HUES64 (cell line): ENCODE measurements around the gene NXN.
"Not testable (repeated sequence)": the region's sequence is repeated elsewhere in the genome, so short reads cannot be mapped to it uniquely, and the experiment has no call there.

ENCODE experiments used
- H3K27ac ChIP-seq: 2 replicates; pipeline ENCODE4 v1.7.0; 2013; ENCODE audit warnings: low read depth, low read length, inconsistent platforms
- H3K27me3 ChIP-seq: 2 replicates; pipeline ENCODE4 v1.6.1; 2013; ENCODE audit warnings: mild to moderate bottlenecking, low read length; ENCODE audit not compliant: insufficient read depth
- H3K36me3 ChIP-seq: 2 replicates; pipeline ENCODE4 v1.6.1; 2013; ENCODE audit warnings: mild to moderate bottlenecking, low read length; ENCODE audit not compliant: insufficient read depth
- H3K4me1 ChIP-seq: 2 replicates; pipeline ENCODE4 v1.6.1; 2013; ENCODE audit warnings: mild to moderate bottlenecking, low read length, moderate library complexity; ENCODE audit not compliant: insufficient read depth
- H3K4me3 ChIP-seq: 2 replicates; pipeline ENCODE4 v1.5.1; 2013; ENCODE audit warnings: mild to moderate bottlenecking, low read length, moderate library complexity
- H3K9ac ChIP-seq: 2 replicates; pipeline ENCODE4 v1.6.1; 2013; ENCODE audit warnings: mild to moderate bottlenecking, low read depth, low read length
- H3K9me3 ChIP-seq: 2 replicates; pipeline ENCODE4 v1.6.1; 2013; ENCODE audit warnings: low read depth, low read length; ENCODE audit not compliant: insufficient read depth
- WGBS: fragments of 150-250, 120-280 bp; methylation state at CpG from one replicate; pipeline ENCODE4 v1.1.7; 2013; ENCODE audit warnings: missing lambda C conversion rate; 5-methylcytosine and 5-hydroxymethylcytosine counted together

NXN gene

DNA sequence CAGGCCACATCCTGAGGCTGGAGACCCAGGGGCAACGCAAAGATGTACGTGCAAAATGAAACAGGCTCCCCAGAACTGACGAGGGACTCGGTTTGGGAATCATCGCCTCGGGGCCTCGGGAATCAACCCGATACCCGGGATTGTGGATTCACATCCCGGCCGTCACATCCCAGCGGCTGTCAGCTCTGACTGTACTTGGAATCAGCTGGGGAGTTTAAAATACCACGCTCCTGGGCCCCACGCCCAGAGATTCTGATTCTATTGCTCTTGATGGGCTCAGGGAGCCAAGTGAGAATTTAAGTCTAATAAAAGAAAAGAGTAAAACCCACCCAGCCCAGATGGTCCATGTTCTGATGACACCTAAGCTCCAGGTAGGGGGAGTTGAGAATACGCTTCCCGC lies 155.2 kb downstream of the NXN start:
- no peak overlapping the region for H3K4me3 ChIP-seq
- H3K4me1 ChIP-seq = no peaks in the 10 kb centered on the region
- no peak overlapping the region for H3K9ac ChIP-seq
- H3K9me3 ChIP-seq = no peaks in the 10 kb centered on the region
- H3K36me3 ChIP-seq = peaks cover 47% of the 10 kb centered on the region
- 95% methylated on average over 16 of the region's 16 CpGs for WGBS
- no peak overlapping the region for H3K27ac ChIP-seq
- no peaks in the 10 kb centered on the region for H3K27me3 ChIP-seq

DNA sequence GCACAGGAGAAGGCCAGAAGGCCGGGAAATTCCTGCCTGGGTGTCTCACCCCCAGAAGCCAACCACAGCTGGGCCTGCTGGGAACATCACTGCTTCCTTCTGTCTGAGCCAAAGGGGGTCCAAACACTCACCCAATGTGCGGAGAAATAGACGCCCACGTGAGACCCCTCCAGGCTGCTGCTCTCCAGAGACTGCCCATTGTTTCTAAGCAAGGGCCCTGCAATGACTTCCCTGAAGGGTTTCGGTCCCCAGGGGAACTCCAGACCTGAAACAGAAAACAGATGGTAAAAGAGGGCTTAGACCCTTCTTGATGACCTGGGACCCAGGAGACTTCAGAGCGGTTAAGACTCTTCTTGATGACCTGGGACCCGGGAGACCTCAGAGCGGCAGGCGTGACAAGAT lies 156.1 kb downstream of the NXN start:
- Histone ChIP-seq H3K9me3 (no peaks in the 10 kb centered on the region), H3K27ac (no peak overlapping the region), H3K27me3 (no peaks in the 10 kb centered on the region), H3K36me3 (peaks cover 51% of the 10 kb centered on the region), H3K9ac (no peak overlapping the region), H3K4me1 (no peaks in the 10 kb centered on the region), H3K4me3 (no peak overlapping the region)
- 89% methylated on average over 9 of the region's 9 CpGs for WGBS

- Histone ChIP-seq H3K9ac (no peak overlapping the region), H3K27ac (no peak overlapping the region), H3K27me3 (no peaks in the 10 kb centered on the region), H3K36me3 (peaks cover 69% of the 10 kb centered on the region), H3K4me1 (no peaks in the 10 kb centered on the region), H3K9me3 (no peaks in the 10 kb centered on the region), H3K4me3 (no peak overlapping the region)
- WGBS = 97% methylated on average over 19 of the region's 19 CpGs
Observed at GRCh38 chr17:819251-819650, 160.3 kb downstream of the NXN start.

- H3K36me3 ChIP-seq = peaks cover 65% of the 10 kb centered on the region
- 97% methylated on average over 20 of the region's 20 CpGs for WGBS
Observed at GRCh38 chr17:814371-814770, 165.2 kb downstream of the NXN start.

GRCh38 chr17:812638-813204 lies 166.9 kb downstream of the NXN start:
- Histone ChIP-seq H3K27me3 (no peaks in the 10 kb centered on the region), H3K27ac (no peak overlapping the region), H3K36me3 (peaks cover 56% of the 10 kb centered on the region), H3K4me3 (no peak overlapping the region), H3K9me3 (no peaks in the 10 kb centered on the region), H3K4me1 (no peaks in the 10 kb centered on the region), H3K9ac (no peak overlapping the region)
- 91% methylated on average over 14 of the region's 14 CpGs for WGBS

More at GRCh38 chr17:814371-814770, 165.2 kb downstream of the NXN start:
- no peaks in the 10 kb centered on the region for H3K4me1 ChIP-seq
- no peak overlapping the region for H3K9ac ChIP-seq
- H3K27ac ChIP-seq = no peak overlapping the region
- no peaks in the 10 kb centered on the region for H3K27me3 ChIP-seq
- no peaks in the 10 kb centered on the region for H3K9me3 ChIP-seq
- no peak overlapping the region for H3K4me3 ChIP-seq

DNA sequence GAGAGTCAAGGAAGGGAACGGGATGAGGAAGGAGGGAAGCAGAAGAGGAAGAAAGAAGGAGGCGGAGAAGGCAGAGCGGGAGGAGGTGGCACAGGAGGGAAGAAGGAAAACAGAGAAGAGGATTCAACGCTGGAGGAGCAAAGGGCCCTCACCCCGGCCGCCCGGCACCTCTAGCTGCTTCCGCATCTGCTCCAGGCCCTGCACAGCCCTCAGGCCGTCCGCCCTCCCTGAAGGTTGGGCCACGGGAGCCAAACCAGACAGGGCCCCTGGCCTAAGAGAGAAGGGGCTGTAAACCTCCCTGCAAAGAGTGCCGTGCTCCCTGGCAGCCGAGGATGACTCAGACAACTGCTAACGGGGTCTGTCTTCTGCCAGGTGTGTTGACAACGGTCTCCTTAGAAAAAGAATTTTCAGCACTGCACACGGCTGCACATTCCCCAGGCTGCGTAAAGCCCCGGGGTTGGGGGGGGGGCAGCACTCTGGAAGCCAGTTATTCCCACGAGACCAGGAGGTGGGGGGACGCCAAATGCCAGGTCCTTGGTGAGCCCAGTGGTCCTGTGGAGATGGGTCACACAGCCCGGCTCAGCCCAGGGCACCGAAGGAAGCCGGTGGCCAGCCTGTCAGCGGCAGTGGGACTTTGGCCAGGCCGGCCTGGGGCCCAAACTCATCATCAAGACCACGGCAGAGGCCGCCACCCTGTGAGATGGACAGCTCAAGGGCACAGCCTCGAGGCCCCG lies 168.4 kb downstream of the NXN start:
- no peaks in the 10 kb centered on the region for H3K27me3 ChIP-seq
- WGBS = 92% methylated on average over 29 of the region's 29 CpGs
- H3K27ac ChIP-seq = no peak overlapping the region
- no peaks in the 10 kb centered on the region for H3K9me3 ChIP-seq
- H3K4me3 ChIP-seq = no peak overlapping the region
- no peak overlapping the region for H3K9ac ChIP-seq
- no peaks in the 10 kb centered on the region for H3K4me1 ChIP-seq
- H3K36me3 ChIP-seq = peaks cover 47% of the 10 kb centered on the region

DNA sequence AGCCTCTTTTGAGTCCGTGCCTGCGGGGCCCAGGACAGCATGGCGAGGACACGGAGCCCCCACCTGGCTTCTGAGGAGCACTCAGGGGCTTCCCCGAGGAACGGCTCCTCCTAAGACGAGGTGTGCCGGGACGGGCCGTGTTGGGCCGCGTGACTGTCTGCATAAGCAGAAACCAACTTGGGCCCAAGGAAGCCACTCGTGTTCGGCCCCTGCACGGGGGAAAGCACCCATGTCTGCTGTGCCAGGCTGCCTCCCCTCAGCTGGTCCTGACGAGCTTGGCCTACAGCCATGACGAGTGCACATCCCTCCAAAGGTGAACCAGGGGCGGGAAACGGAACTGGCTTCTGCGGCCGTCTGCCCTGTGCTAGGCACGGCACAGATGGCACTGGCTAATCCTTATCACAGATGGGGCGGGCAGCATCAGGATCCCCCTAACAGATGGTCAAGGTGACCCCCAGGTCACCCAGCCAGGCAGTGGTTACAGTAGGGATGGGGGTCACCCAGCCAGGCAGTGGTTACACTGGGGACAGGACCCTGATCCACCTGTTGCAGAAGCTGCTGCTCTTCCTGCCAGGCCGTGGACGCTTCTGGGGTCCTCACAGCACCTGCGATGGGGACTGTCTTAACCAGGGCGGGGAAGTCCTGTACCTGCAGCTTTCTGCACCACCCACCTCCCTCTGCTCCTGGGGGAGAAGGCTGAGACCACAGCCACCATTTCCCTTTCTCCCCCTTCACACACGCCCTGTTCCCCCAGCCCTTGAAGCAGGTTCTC lies 171.9 kb downstream of the NXN start:
- H3K4me1 ChIP-seq = no peaks in the 10 kb centered on the region
- 95% methylated on average over 28 of the region's 28 CpGs for WGBS
- no peak overlapping the region for H3K27ac ChIP-seq
- no peaks in the 10 kb centered on the region for H3K9me3 ChIP-seq
- H3K4me3 ChIP-seq = no peak overlapping the region
- H3K36me3 ChIP-seq = peaks cover 30% of the 10 kb centered on the region
- H3K9ac ChIP-seq = no peak overlapping the region
- no peaks in the 10 kb centered on the region for H3K27me3 ChIP-seq

DNA sequence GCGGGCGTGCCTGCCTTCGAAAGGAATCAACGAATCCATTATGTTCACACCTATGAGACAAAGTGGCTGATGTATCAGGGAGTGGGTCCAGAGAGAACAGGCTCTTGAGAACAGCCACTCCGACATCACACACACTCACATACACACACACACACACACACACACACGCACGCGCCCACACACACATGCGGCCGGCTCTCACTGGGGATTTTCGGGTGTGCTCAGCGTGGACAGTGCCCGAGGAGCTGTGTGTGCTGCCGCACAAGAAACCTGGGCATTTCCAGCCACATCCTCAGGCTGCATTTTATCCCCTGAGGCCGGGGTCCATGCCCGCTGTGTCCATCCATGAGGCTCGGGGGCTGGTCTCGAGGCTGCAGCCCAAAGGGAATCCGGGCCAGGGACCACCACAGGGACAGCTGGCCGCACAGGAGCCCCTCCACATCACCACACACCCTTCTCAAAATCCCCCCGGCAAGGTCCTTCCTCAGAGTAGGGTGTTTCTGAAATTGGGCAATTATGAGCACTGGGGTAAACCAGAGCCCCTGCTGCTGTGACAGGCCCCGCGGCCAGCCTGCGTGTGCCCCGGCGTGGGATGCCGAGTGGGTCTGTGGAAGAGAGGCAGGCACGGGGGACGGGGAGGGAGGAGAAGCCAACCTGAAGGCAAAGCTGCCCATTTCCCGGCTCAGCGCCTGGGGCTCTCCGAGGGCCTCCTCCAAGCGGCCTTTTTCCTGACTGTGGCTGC lies 172.6 kb downstream of the NXN start:
- WGBS = 93% methylated on average over 32 of the region's 33 CpGs
- no peak overlapping the region for H3K27ac ChIP-seq

GRCh38 chr17:806346-806745 lies 173.2 kb downstream of the NXN start:
- 94% methylated on average over 13 of the region's 13 CpGs for WGBS
- Histone ChIP-seq H3K27ac (no peak overlapping the region), H3K9ac (no peak overlapping the region), H3K4me1 (no peaks in the 10 kb centered on the region), H3K9me3 (no peaks in the 10 kb centered on the region), H3K27me3 (no peaks in the 10 kb centered on the region), H3K4me3 (no peak overlapping the region), H3K36me3 (peaks cover 25% of the 10 kb centered on the region)

More for the DNA sequence above, 172.6 kb downstream of the NXN start:
- Histone ChIP-seq H3K27me3 (no peaks in the 10 kb centered on the region), H3K9me3 (no peaks in the 10 kb centered on the region), H3K4me1 (no peaks in the 10 kb centered on the region), H3K9ac (no peak overlapping the region), H3K36me3 (peaks cover 23% of the 10 kb centered on the region), H3K4me3 (no peak overlapping the region)

- 93% methylated on average over 18 of the region's 23 CpGs for WGBS
- H3K4me3 ChIP-seq = not testable (repeated sequence)
Observed at GRCh38 chr17:805886-806285, 173.7 kb downstream of the NXN start.

More at GRCh38 chr17:805886-806285, 173.7 kb downstream of the NXN start:
- H3K27ac ChIP-seq, H3K4me1 ChIP-seq, H3K27me3 ChIP-seq, H3K9ac ChIP-seq, H3K9me3 ChIP-seq: not testable (repeated sequence)
- H3K36me3 ChIP-seq = peaks cover 28% of the 10 kb centered on the region
